Right cardiac atrium (tissue), 5 donors: ENCODE measurements around the gene NTPCR. TPM values are rescaled to one million over a fixed set of nuclear protein-coding genes. Genes with fewer than 3 reads are reported as not detected.
A peak's percentile ranks its signal among the peaks of the same experiment; 100 is the strongest.

Source experiments
- ATAC-seq, 2 donors: fragments of 200-7000 bp; cut with Tn5 transposase; one replicate each; pipeline versions ENCODE4 v1.8.0 to v1.9.1; 2020; ENCODE audit warnings: moderate library complexity in 2 of 2, mild to moderate bottlenecking in 1 of 2
- DNase-seq, 3 donors: peaks; one replicate each; pipeline ENCODE4 v3.0.0-alpha.2; 2020
- H3K27ac ChIP-seq: one replicate; pipeline ENCODE4 v1.5.1; 2013; ENCODE audit warnings: mild to moderate bottlenecking, low read length, control low read depth, moderate library complexity
- H3K27me3 ChIP-seq: one replicate; pipeline ENCODE4 v1.6.1; 2013; ENCODE audit not compliant: control insufficient read depth, insufficient read depth
- H3K4me1 ChIP-seq: one replicate; pipeline ENCODE4 v1.6.1; 2013; ENCODE audit warnings: low read length; ENCODE audit not compliant: control insufficient read depth, insufficient read depth
- H3K4me3 ChIP-seq: one replicate; pipeline ENCODE4 v1.5.1; 2013; ENCODE audit warnings: low read length, control low read depth
- H3K9me3 ChIP-seq: one replicate; pipeline ENCODE4 v1.6.1; 2013; ENCODE audit warnings: low read length; ENCODE audit not compliant: control insufficient read depth
- WGBS: extraction: QIAGEN DNeasy Blood & Tissue Kit; methylation state at CpG from one replicate; pipeline ENCODE4 v1.1.7; 2013; 5-methylcytosine and 5-hydroxymethylcytosine counted together
- intact Hi-C, 4 donors: fragments of 100-400 bp; cut with DNase I; formaldehyde crosslinking; loops; one replicate each; pipeline versions ENCODE4 v1.11.0 to v1.14.0; 2022 to 2023
- polyA plus RNA-seq: library from polyadenylated mRNA; stranded (reverse); fragments of 200-250 nt; gene quantifications from one replicate; pipeline ENCODE4 v1.2.3, GENCODE V29; 2013
- total RNA-seq, 4 donors: library from RNA; stranded (reverse); fragmentation: NEBNext Ultra II Directional; extraction: Animal tissue kit (Norgen Biotek cat#: 25700); gene quantifications; one replicate each; pipeline ENCODE4 v1.2.1, GENCODE V29; 2021
- donor health status: healthy with polysubstance abuse.
- donor health status: DM: no; HTN: yes; CAD: no.
- donor health status: DM: no; HTN: no; CAD: no.
- donor health status: DM: no; HTN: yes; CAD: no; lungs with severe emphysema.
- donor health status: DM: yes; HTN: yes; CAD: no.

NTPCR gene
- total and polyA plus RNA-seq, 5 donors = 55.7 to 114 (median 57.6) TPM

- ATAC-seq (no peak), DNase-seq (no peak)
- intact Hi-C loops = no loop called here
- Histone ChIP-seq H3K27me3 (no peaks in the 10 kb centered on the region), H3K4me1 (peaks cover 8% of the 10 kb centered on the region), H3K9me3 (no peaks in the 10 kb centered on the region), H3K27ac (no peak overlapping the region), H3K4me3 (no peak overlapping the region)
- WGBS = 48% methylated on average over 8 of the region's 8 CpGs
Observed at GRCh38 chr1:232978091-232978634, 27.8 kb downstream of the NTPCR start.

GRCh38 chr1:232978815-232979214 is 28.4 kb downstream of the NTPCR start:
- 46% methylated on average over 4 of the region's 4 CpGs for WGBS
- Histone ChIP-seq H3K9me3 (no peaks in the 10 kb centered on the region), H3K27me3 (no peaks in the 10 kb centered on the region), H3K4me3 (no peak overlapping the region), H3K4me1 (peaks cover 8% of the 10 kb centered on the region), H3K27ac (no peak overlapping the region)
- DNase-seq (no peak), ATAC-seq (no peak)
- intact Hi-C loops = no loop called here

DNA sequence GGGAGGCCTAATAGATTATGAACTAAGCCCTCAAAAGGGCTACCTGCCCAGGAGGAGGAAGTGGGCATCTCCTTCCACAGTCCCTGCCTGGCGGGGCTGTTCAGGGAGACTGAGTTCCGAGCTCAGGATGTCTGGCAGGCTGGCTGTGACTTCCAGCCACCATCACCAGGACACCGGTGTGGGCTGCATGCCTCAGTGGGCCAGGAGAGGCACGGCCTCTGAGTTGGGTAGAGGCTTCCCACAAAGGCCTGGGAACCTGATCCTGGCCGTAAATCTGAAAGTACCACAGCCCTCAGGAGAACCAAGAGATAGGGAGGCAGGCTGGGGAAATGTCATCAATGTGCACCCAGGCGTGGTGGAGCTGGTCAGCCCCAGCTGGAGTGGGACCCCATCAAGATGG is 29.1 kb downstream of the NTPCR start:
- H3K27ac ChIP-seq = no peak overlapping the region
- WGBS = 98% methylated on average over 6 of the region's 6 CpGs
- DNase-seq = no peak
- no peak for ATAC-seq
- no peak overlapping the region for H3K4me3 ChIP-seq
- intact Hi-C loops = no loop called here
- H3K4me1 ChIP-seq = peaks cover 8% of the 10 kb centered on the region
- no peaks in the 10 kb centered on the region for H3K9me3 ChIP-seq
- no peaks in the 10 kb centered on the region for H3K27me3 ChIP-seq

DNA sequence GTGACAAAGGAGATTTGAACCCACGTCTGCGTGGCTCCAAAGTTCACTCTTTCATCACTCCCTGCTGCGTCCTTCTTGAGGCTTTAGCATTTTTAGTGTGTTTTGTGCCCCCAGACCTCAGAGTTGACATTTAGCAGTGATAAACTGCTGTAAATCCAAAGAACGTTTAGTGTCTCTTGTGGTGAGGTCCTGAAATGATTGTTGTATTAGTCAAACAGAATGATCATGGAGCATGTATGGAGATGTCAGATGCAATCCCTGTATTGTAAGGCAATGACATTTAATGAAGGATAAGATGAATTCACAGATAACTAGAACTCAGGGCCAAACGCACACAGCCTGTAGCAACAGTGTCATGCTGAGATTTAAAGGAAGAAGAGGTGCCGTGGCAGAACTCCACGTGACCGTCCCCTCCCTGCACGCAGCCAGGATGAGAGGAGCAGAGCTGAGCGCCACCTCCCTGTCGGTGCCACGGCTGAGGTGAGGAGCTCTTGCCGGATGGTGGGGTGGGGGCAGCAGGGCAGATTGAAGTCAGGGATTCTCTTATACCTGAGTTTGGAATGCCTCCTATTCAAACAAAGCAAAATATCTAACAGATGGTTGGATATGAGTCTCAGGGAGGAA is 30.1 kb downstream of the NTPCR start:
- intact Hi-C loops = no loop called here
- H3K27ac ChIP-seq = no peak overlapping the region
- H3K9me3 ChIP-seq = no peaks in the 10 kb centered on the region
- WGBS = 58% methylated on average over 13 of the region's 13 CpGs
- peaks cover 3% of the 10 kb centered on the region for H3K4me1 ChIP-seq
- ATAC-seq (peak; percentile 13 to 34), DNase-seq (no peak)
- no peaks in the 10 kb centered on the region for H3K27me3 ChIP-seq
- no peak overlapping the region for H3K4me3 ChIP-seq

DNA sequence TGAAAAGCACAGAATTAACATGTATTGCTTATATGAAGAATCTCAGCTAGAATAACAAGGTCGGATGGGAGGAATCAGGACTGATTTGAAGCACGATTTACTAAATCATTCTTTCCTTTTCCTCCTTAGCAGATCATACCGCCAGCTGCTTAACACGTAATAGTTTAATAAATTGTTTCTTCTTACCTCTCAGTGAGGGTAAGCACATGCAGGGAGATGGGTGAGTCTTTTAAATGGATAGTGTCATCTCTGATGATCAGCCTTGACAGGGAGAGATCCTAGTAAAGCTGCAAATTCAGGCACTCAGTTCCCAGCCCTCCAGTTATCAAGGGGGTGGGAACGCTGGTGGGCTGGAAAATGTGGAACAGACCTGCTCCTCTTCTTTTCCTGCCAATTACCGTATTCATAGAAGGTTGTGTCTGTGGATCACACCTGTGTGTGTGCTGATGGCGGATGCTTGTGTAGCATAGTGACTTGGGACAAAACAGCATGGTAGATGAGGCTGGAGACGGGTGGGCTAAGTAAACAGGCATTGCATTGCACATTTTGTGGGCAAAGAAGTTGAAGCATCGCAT is 30.7 kb downstream of the NTPCR start:
- no peak overlapping the region for H3K27ac ChIP-seq
- 78% methylated on average over 9 of the region's 9 CpGs for WGBS
- no peak for ATAC-seq
- no peaks in the 10 kb centered on the region for H3K27me3 ChIP-seq
- no peak for DNase-seq
- no peak overlapping the region for H3K4me3 ChIP-seq
- H3K9me3 ChIP-seq = no peaks in the 10 kb centered on the region
- peaks cover 3% of the 10 kb centered on the region for H3K4me1 ChIP-seq
- intact Hi-C loops = no loop called here

- 61% methylated on average over 13 of the region's 13 CpGs for WGBS
- peaks cover 3% of the 10 kb centered on the region for H3K4me1 ChIP-seq
- intact Hi-C loops = no loop called here
- DNase-seq (peak; percentile 36 to 71 (median 70)), ATAC-seq (peak; percentile 44)
- H3K27ac ChIP-seq = no peak overlapping the region
- no peak overlapping the region for H3K4me3 ChIP-seq
- no peaks in the 10 kb centered on the region for H3K9me3 ChIP-seq
- H3K27me3 ChIP-seq = no peaks in the 10 kb centered on the region
Observed at GRCh38 chr1:232982238-232982944, 32.0 kb downstream of the NTPCR start.

- intact Hi-C loops = no loop called here
- Histone ChIP-seq H3K4me3 (no peak overlapping the region), H3K9me3 (no peaks in the 10 kb centered on the region), H3K27ac (no peak overlapping the region), H3K27me3 (no peaks in the 10 kb centered on the region), H3K4me1 (peaks cover 3% of the 10 kb centered on the region)
- DNase-seq (no peak), ATAC-seq (no peak)
- WGBS = 96% methylated on average over 14 of the region's 14 CpGs
Observed at GRCh38 chr1:232983375-232983774, 33.0 kb downstream of the NTPCR start.

GRCh38 chr1:232983817-232984567 is 33.6 kb downstream of the NTPCR start:
- H3K4me3 ChIP-seq = no peak overlapping the region
- H3K9me3 ChIP-seq = no peaks in the 10 kb centered on the region
- 88% methylated on average over 25 of the region's 25 CpGs for WGBS
- H3K4me1 ChIP-seq = no peaks in the 10 kb centered on the region
- H3K27me3 ChIP-seq = no peaks in the 10 kb centered on the region
- intact Hi-C loops = no loop called here
- ATAC-seq = no peak
- no peak for DNase-seq
- no peak overlapping the region for H3K27ac ChIP-seq

DNA sequence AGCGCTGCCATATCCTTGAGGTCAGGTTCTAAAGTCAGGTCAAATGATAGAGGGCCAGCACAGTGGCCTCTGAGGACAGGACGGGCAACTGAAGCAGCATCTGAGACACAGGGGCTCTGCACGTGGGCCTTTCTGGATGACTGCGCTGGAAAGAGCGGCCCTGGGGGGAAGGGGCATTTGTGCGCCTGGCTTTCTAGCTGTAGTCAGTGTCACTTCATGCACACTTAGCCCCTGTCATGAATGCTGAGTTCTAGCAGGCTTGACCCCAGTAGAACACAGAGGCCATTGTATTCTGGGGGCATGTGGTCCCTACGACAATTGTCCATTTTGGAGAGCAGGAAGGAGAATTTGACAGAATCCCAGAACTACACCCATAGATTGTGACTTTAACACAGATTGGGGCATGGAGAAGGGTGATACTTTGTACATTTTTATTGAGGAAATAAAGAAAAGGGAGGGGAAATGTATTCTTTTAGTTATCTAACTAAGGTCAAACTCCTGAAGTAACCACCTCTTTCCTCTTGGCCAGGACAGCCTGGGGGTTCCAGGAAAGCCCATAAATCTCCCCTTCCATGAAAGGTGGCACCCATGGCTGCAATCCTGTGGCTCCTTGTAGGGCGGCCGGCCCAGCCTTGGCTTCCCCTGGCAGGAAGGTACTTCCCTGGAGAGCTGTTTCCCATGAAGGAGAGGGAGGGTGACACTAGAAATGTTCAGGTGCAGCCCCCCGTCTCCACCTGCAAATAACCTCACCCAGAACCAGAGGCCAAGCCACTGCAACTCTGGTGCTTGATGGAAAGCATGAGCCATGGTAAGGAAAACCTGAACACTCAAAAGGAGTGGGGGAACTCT is 34.4 kb downstream of the NTPCR start:
- no peaks in the 10 kb centered on the region for H3K4me1 ChIP-seq
- intact Hi-C loops = no loop called here
- H3K27me3 ChIP-seq = no peaks in the 10 kb centered on the region
- no peak overlapping the region for H3K4me3 ChIP-seq
- no peak overlapping the region for H3K27ac ChIP-seq
- no peak for ATAC-seq
- H3K9me3 ChIP-seq = no peaks in the 10 kb centered on the region
- WGBS = 92% methylated on average over 10 of the region's 10 CpGs
- no peak for DNase-seq

GRCh38 chr1:232985882-232986526 is 35.6 kb downstream of the NTPCR start:
- H3K27ac ChIP-seq = no peak overlapping the region
- intact Hi-C loops = no loop called here
- ATAC-seq = peak in 1 of 2 donors; percentile 13
- no peaks in the 10 kb centered on the region for H3K9me3 ChIP-seq
- WGBS = 84% methylated on average over 31 of the region's 31 CpGs
- no peak for DNase-seq
- H3K27me3 ChIP-seq = no peaks in the 10 kb centered on the region
- no peaks in the 10 kb centered on the region for H3K4me1 ChIP-seq
- no peak overlapping the region for H3K4me3 ChIP-seq
